H1 (cell line): Measurements from ENCODE around the gene CD180. TPM values are rescaled to one million over a fixed set of nuclear protein-coding genes. Genes with fewer than 3 reads are reported as not detected.

Experiments used
- FOSL1 ChIP-seq: IDR thresholded peaks from 2 replicates; pipeline ENCODE4 v1.6.1; 2011; ENCODE audit warnings: mild to moderate bottlenecking, low read depth, low read length, moderate library complexity; ENCODE audit not compliant: insufficient read depth
- MAX ChIP-seq: IDR thresholded peaks from 2 replicates; pipeline ENCODE4 v1.6.1; 2012; ENCODE audit warnings: inconsistent platforms
- POLR2AphosphoS5 ChIP-seq: IDR thresholded peaks from 2 replicates; pipeline ENCODE4 v1.6.1; 2011; ENCODE audit warnings: low read depth, low read length
- SRF ChIP-seq: IDR thresholded peaks from 2 replicates; pipeline ENCODE4 v1.6.1; 2011; ENCODE audit warnings: mild to moderate bottlenecking, low read depth, low read length, moderate library complexity
- USF2 ChIP-seq: IDR thresholded peaks from 2 replicates; pipeline ENCODE4 v1.6.1; 2011; ENCODE audit warnings: low read length, improper control_type of control experiment
- polyA plus RNA-seq, 7 experiments: library from polyadenylated mRNA; depleted of rRNA in 3 of 7; stranded (reverse) in 5 of 7; unstranded in 2 of 7; fragments of >200 nt in 5 of 7; fragments of 200-250 nt in 2 of 7; gene quantifications; 1 replicate in 5 of 7; 2 replicates in 1 of 7; 4 replicates in 1 of 7; pipeline versions ENCODE4 v1.2.1 to v1.2.3, GENCODE V29; 2011 to 2013; ENCODE audit warnings: missing spikeins in 2 of 7, mixed read lengths in 2 of 7
- total RNA-seq: library from RNA; stranded (reverse); fragmentation: NEBNext Ultra II Directional; extraction: Animal tissue kit (Norgen Biotek cat#: 25700); gene quantifications from 2 replicates; pipeline ENCODE4 v1.2.1, GENCODE V29; 2021

CD180 gene
- total and polyA plus RNA-seq, 2 of the 8 experiments (the other 6 are each of a cell fraction or from before 2014, with no cell fraction given) = not detected

- TF ChIP-seq USF2 (no peak), POLR2AphosphoS5 (peak; percentile 61; the same call in 1 of the 2 replicates), MAX (peak; percentile 44; the same call in 1 of the 2 replicates), FOSL1 (no peak), SRF (no peak)
- TF ChIP-seq, all 59 proteins: peak for 14
Measured at GRCh38 chr5:67165526-67166459, 30.8 kb downstream of the CD180 start (continued).
